C1 segment of cervical spinal cord (tissue), 14 donors: ENCODE data around the gene CAVIN3.

Experiments used
- DNase-seq, 14 donors: peaks; one replicate each; lab custom pipeline; 2025; lab: John Stamatoyannopoulos, UW

The CAVIN3 gene

DNA sequence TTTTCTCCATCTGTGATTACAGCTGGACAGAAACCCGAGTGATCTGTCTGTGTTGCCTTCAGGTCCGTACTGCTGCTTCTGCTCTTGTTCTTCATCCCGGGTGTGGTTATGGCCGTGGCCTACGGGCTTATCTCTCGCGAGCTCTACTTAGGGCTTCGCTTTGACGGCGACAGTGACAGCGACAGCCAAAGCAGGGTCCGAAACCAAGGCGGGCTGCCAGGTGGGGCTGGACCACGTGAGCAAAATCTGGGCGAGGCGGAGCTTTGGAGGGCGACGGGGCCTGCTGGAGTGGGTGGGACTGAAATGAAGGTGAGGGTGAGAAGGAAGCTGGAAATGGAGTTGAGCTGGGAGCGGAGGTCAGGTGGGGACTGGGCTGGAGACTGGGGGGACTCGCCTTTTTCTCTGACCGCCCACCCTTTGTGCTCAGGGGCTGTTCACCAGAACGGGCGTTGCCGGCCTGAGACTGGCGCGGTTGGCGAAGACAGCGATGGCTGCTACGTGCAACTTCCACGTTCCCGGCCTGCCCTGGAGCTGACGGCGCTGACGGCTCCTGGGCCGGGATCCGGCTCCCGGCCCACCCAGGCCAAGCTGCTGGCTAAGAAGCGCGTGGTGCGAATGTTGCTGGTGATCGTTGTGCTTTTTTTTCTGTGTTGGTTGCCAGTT, 49.6 kb downstream of the CAVIN3 start:
- no peak for DNase-seq

DNA sequence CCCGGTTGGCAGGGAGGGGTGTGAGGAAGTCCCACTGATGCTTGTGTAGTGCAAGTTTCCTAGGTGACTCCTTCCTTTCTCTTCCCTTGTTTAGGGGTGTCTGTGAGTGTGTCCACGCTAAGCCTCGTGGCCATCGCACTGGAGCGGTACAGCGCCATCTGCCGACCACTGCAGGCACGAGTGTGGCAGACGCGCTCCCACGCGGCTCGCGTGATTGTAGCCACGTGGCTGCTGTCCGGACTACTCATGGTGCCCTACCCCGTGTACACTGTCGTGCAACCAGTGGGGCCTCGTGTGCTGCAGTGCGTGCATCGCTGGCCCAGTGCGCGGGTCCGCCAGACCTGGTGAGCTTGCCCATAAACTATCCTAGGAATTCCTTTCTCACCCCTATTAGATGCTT, 50.3 kb downstream of the CAVIN3 start:
- DNase-seq, result no peak
